Globus pallidus (tissue), 1 donor: ENCODE data around the gene SORL1.

Experiments used
- DNase-seq: peaks from one replicate; pipeline ENCODE4 v3.0.0-alpha.2; 2015; ENCODE audit warnings: low spot score

SORL1 gene

GRCh38 chr11:121535129-121535796 is 83.1 kb downstream of the SORL1 start:
- no peak for DNase-seq

- no peak for DNase-seq
These were observed 84.0 kb downstream of the SORL1 start for GRCh38 chr11:121536126-121536525.

- no peak for DNase-seq
These were observed 85.9 kb downstream of the SORL1 start for GRCh38 chr11:121538054-121538453.

GRCh38 chr11:121539000-121539399 is 86.9 kb downstream of the SORL1 start:
- no peak for DNase-seq

- DNase-seq = no peak
These were observed 88.5 kb downstream of the SORL1 start for GRCh38 chr11:121540627-121541026.

GRCh38 chr11:121543836-121544380 is 91.8 kb downstream of the SORL1 start:
- no peak for DNase-seq

GRCh38 chr11:121544956-121545355 is 92.8 kb downstream of the SORL1 start:
- DNase-seq = no peak

- DNase-seq = no peak
These were observed 95.5 kb downstream of the SORL1 start for GRCh38 chr11:121547574-121547973.

GRCh38 chr11:121550247-121551030 is 98.3 kb downstream of the SORL1 start:
- no peak for DNase-seq

GRCh38 chr11:121551463-121551862 is 99.3 kb downstream of the SORL1 start:
- DNase-seq = no peak

- no peak for DNase-seq
These were observed 100.0 kb downstream of the SORL1 start for GRCh38 chr11:121552154-121552553.

GRCh38 chr11:121552644-121553043 is 100.5 kb downstream of the SORL1 start:
- no peak for DNase-seq

- no peak for DNase-seq
These were observed 101.3 kb downstream of the SORL1 start for GRCh38 chr11:121553389-121553788.

GRCh38 chr11:121553806-121554205 is 101.7 kb downstream of the SORL1 start:
- no peak for DNase-seq

- DNase-seq = no peak
These were observed 102.4 kb downstream of the SORL1 start for GRCh38 chr11:121554552-121554951.

- DNase-seq = no peak
These were observed 103.0 kb downstream of the SORL1 start for GRCh38 chr11:121555121-121555520.

GRCh38 chr11:121556937-121557336 is 104.8 kb downstream of the SORL1 start:
- DNase-seq = no peak

- no peak for DNase-seq
These were observed 105.2 kb downstream of the SORL1 start for GRCh38 chr11:121557348-121557747.

- no peak for DNase-seq
These were observed 107.6 kb downstream of the SORL1 start for GRCh38 chr11:121559606-121560200.

GRCh38 chr11:121560236-121560635 is 108.1 kb downstream of the SORL1 start:
- DNase-seq = no peak

- no peak for DNase-seq
These were observed 109.1 kb downstream of the SORL1 start for GRCh38 chr11:121561240-121561639.

GRCh38 chr11:121561716-121562115 is 109.6 kb downstream of the SORL1 start:
- DNase-seq = no peak

GRCh38 chr11:121563003-121563402 is 110.9 kb downstream of the SORL1 start:
- DNase-seq = no peak
